ENCODE results near the gene HAO2.

- TF ChIP-seq, protein P1, sequence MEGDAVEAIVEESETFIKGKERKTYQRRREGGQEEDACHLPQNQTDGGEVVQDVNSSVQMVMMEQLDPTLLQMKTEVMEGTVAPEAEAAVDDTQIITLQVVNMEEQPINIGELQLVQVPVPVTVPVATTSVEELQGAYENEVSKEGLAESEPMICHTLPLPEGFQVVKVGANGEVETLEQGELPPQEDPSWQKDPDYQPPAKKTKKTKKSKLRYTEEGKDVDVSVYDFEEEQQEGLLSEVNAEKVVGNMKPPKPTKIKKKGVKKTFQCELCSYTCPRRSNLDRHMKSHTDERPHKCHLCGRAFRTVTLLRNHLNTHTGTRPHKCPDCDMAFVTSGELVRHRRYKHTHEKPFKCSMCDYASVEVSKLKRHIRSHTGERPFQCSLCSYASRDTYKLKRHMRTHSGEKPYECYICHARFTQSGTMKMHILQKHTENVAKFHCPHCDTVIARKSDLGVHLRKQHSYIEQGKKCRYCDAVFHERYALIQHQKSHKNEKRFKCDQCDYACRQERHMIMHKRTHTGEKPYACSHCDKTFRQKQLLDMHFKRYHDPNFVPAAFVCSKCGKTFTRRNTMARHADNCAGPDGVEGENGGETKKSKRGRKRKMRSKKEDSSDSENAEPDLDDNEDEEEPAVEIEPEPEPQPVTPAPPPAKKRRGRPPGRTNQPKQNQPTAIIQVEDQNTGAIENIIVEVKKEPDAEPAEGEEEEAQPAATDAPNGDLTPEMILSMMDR (IDR thresholded peaks at IDR 0.05 in 8 of 11, conservative IDR thresholded peaks at IDR 0.05 in 3 of 11), result no peak
- no peak for TF ChIP-seq POLR2A (IDR thresholded peaks at IDR 0.05)
- no peak for TF ChIP-seq POLR2AphosphoS5 (IDR thresholded peaks at IDR 0.05)
These were observed 61.1 kb downstream of the HAO2 start for GRCh38 chr1:119429687-119430086.
